DMS79 treated with DMSO at 0.1 percent for 48 hours (cell line): ENCODE measurements around the gene MID1IP1.

Experiments used
- DNase-seq: peaks from one replicate; lab custom pipeline; 2025; lab: John Stamatoyannopoulos, UW

Gene MID1IP1

GRCh38 chrX:38800981-38801845 lies at the start of gene MID1IP1:
Gene MID1IP1, plus strand, starts transcription at chrX:38801459. Its CDS starts 3,488 bp downstream, at chrX:38804947.
- peak; percentile 61 for DNase-seq

- DNase-seq = peak; percentile 4
Observed at GRCh38 chrX:38754102-38754790, 47.0 kb upstream of the MID1IP1 start.

- DNase-seq = no peak
Observed at GRCh38 chrX:38754818-38755718, 46.2 kb upstream of the MID1IP1 start.

- no peak for DNase-seq
Observed at GRCh38 chrX:38760883-38761282, 40.4 kb upstream of the MID1IP1 start.

- no peak for DNase-seq
Observed at GRCh38 chrX:38768079-38768478, 33.2 kb upstream of the MID1IP1 start.

- DNase-seq = no peak
Observed at GRCh38 chrX:38770152-38770551, 31.1 kb upstream of the MID1IP1 start.

- no peak for DNase-seq
Observed at GRCh38 chrX:38774249-38774648, 27.0 kb upstream of the MID1IP1 start.

GRCh38 chrX:38796946-38797345 lies 4.3 kb upstream of the MID1IP1 start:
- no peak for DNase-seq

GRCh38 chrX:38798956-38799355 lies 2.3 kb upstream of the MID1IP1 start:
- DNase-seq = no peak

- no peak for DNase-seq
Observed at GRCh38 chrX:38799995-38800580, 1.2 kb upstream of the MID1IP1 start.

GRCh38 chrX:38803243-38803587 lies 2.0 kb downstream of the MID1IP1 start:
- peak; percentile 38 for DNase-seq

- peak; percentile 15 for DNase-seq
Observed at GRCh38 chrX:38803588-38804431, 2.6 kb downstream of the MID1IP1 start.

- no peak for DNase-seq
Observed at GRCh38 chrX:38804432-38804681, 3.1 kb downstream of the MID1IP1 start.

- peak; percentile 1 for DNase-seq
Observed at GRCh38 chrX:38804682-38805431, 3.6 kb downstream of the MID1IP1 start.

GRCh38 chrX:38805432-38806389 lies 4.5 kb downstream of the MID1IP1 start:
- peak; percentile 4 for DNase-seq

GRCh38 chrX:38806875-38807621 lies 5.8 kb downstream of the MID1IP1 start:
- DNase-seq = no peak

- no peak for DNase-seq
Observed at GRCh38 chrX:38807873-38808272, 6.6 kb downstream of the MID1IP1 start.

- no peak for DNase-seq
Observed at GRCh38 chrX:38811515-38812243, 10.4 kb downstream of the MID1IP1 start.
